Suprapubic skin (tissue), 4 donors: ENCODE data around the gene ERC2. TPM values are rescaled to one million over a fixed set of nuclear protein-coding genes. Genes with fewer than 3 reads are reported as not detected.

Experiments used
- DNase-seq, 2 donors: peaks; one replicate each; pipeline ENCODE4 v3.0.0-alpha.2; 2019; ENCODE audit warnings: low spot score in 2 of 2
- H3K27ac ChIP-seq: fragments of 200-600 bp; sonication (generic); one replicate; pipeline ENCODE4 v1.5.1; 2019
- H3K27me3 ChIP-seq: fragments of 200-600 bp; sonication (generic); one replicate; pipeline ENCODE4 v1.5.1; 2019
- H3K36me3 ChIP-seq: fragments of 200-600 bp; sonication (generic); one replicate; pipeline ENCODE4 v1.5.1; 2019
- H3K4me1 ChIP-seq: fragments of 200-600 bp; sonication (generic); one replicate; pipeline ENCODE4 v1.5.1; 2019
- H3K4me3 ChIP-seq: fragments of 200-600 bp; sonication (generic); one replicate; pipeline ENCODE4 v1.5.1; 2019; ENCODE audit warnings: mild to moderate bottlenecking
- H3K9me3 ChIP-seq: fragments of 200-600 bp; sonication (generic); one replicate; pipeline ENCODE4 v1.5.1; 2019
- EP300 ChIP-seq: sonication (generic); formaldehyde crosslinking; IDR thresholded peaks from one replicate; pipeline ENCODE4 v1.6.1; 2017; ENCODE audit warnings: antibody characterized with exemption
- POLR2A ChIP-seq, 2 donors: fragments of 450-650 bp; IDR thresholded peaks; one replicate each; pipeline ENCODE4 v1.6.1; 2017; ENCODE audit warnings: antibody characterized with exemption in 2 of 2, mild to moderate bottlenecking in 2 of 2, moderate library complexity in 2 of 2
- POLR2AphosphoS5 ChIP-seq, 3 donors: sonication (generic); formaldehyde crosslinking; IDR thresholded peaks; one replicate each; pipeline ENCODE4 v1.6.1; 2017; ENCODE audit warnings: antibody characterized with exemption in 3 of 3
- WGBS: methylation state at CpG from one replicate; pipeline ENCODE4 v1.1.5; 2018; 5-methylcytosine and 5-hydroxymethylcytosine counted together
- total RNA-seq, 4 donors: library from RNA; depleted of rRNA; stranded (reverse); fragments of >200 nt; gene quantifications; one replicate each; pipeline ENCODE4 v1.1.0, GENCODE V29; 2016
- TF ChIP-seq, protein P1 (sequence below), 2 donors: fragments of 200-600 bp in 1 of 2; fragments of 450-650 bp in 1 of 2; sonication (generic) in 1 of 2; IDR thresholded peaks; one replicate each; pipeline ENCODE4 v1.5.1; 2016 to 2019; ENCODE audit warnings: antibody characterized with exemption in 2 of 2, mild to moderate bottlenecking in 1 of 2, moderate library complexity in 1 of 2

ERC2 gene
- total RNA-seq, 4 donors from 2014 or later, result 0.21 TPM; not detected in 3

DNA sequence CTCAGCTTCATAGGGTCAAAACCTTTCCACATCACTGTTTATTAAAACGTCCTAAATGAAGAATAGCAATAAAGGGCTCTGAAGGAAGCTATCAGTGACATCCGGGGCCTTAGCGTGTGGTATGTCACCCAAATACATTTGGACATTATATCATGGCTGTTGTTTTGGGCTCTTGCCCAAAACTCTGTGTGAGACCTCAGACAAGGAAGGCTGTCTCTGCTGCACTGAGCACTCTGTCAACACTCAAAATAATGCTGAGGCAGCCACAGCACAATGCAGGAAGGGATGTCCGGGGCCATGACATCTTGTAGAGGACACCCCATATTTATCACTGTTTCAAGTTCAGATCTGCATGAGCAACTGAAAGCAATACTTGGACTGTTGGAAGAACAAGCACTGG is 687.4 kb downstream of the ERC2 start:
- Histone ChIP-seq H3K36me3 (no peaks in the 10 kb centered on the region), H3K9me3 (no peaks in the 10 kb centered on the region), H3K27ac (no peak overlapping the region), H3K27me3 (peaks cover 6% of the 10 kb centered on the region), H3K4me1 (no peaks in the 10 kb centered on the region), H3K4me3 (no peak overlapping the region)
- WGBS, result 69% methylated on average over 4 of the region's 4 CpGs
- TF ChIP-seq, protein P1, sequence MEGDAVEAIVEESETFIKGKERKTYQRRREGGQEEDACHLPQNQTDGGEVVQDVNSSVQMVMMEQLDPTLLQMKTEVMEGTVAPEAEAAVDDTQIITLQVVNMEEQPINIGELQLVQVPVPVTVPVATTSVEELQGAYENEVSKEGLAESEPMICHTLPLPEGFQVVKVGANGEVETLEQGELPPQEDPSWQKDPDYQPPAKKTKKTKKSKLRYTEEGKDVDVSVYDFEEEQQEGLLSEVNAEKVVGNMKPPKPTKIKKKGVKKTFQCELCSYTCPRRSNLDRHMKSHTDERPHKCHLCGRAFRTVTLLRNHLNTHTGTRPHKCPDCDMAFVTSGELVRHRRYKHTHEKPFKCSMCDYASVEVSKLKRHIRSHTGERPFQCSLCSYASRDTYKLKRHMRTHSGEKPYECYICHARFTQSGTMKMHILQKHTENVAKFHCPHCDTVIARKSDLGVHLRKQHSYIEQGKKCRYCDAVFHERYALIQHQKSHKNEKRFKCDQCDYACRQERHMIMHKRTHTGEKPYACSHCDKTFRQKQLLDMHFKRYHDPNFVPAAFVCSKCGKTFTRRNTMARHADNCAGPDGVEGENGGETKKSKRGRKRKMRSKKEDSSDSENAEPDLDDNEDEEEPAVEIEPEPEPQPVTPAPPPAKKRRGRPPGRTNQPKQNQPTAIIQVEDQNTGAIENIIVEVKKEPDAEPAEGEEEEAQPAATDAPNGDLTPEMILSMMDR (IDR thresholded peaks at IDR 0.05), result no peak
- TF ChIP-seq POLR2A (IDR thresholded peaks at IDR 0.05), result no peak
- no peak for TF ChIP-seq POLR2AphosphoS5 (IDR thresholded peaks at IDR 0.05)
- TF ChIP-seq EP300, result no peak
- no peak for DNase-seq

DNA sequence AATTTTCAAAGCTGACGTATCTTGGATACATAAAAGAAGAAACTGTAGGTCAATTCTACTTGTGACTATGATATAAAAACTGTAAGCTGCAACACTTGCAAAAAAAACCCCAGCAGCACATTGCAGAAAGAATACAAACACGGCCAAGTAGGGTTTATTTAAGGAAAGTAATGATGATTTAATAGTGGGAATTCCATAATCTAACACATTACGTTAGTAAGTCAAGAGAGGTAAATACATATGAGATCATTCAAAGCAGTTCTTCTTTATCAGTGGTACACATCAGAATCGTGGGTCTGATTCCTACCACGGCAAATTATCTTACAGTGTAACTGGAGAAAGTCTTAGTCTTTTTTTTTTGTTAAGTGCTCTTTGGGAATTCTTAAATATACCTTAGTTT is 688.7 kb downstream of the ERC2 start:
- TF ChIP-seq POLR2A (IDR thresholded peaks at IDR 0.05), result no peak
- TF ChIP-seq, protein P1 (IDR thresholded peaks at IDR 0.05), result no peak
- no peak for TF ChIP-seq POLR2AphosphoS5 (IDR thresholded peaks at IDR 0.05)
- TF ChIP-seq EP300, result no peak
- Histone ChIP-seq H3K36me3 (no peaks in the 10 kb centered on the region), H3K4me1 (no peaks in the 10 kb centered on the region), H3K27ac (no peak overlapping the region), H3K9me3 (no peaks in the 10 kb centered on the region), H3K4me3 (no peak overlapping the region), H3K27me3 (peaks cover 6% of the 10 kb centered on the region)
- WGBS, result 48% methylated on average over 5 of the region's 5 CpGs
- no peak for DNase-seq

DNA sequence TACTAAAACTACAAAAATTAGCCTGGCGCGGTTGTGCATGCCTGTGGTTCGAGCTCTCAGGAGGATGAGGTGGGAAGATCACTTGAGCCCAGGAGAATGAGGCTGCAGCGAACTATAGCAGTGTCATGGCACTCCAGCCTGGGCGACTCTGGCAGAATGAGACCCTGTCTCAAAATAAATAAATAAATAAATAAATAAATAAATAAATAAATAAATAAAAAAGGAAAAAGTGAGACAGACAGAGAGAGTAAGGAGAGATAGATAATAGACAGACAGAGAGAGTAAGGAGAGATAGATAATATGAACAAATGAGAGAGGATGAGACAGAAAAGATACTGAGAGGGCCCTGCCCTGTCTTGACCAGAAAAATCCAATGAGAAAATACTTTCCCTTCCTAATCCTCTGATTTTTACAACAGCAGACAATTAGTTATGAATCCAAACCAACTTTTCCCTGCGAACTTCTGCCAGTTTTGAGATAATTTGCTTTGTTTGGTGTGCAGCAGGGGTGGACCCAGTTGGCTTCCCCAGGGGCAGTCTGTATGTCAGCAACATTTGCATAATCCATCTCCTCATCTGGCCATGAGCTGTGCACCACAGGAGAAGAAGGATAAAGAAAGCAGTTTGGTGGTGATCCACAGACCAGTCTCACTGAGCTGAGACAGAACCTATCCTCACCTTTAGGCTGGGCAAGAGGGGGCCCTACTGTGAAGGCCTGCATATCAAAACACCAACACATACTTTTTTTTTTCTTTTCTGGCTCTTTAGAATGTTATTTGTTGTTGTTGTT is 692.7 kb downstream of the ERC2 start:
- Histone ChIP-seq H3K4me3 (no peak overlapping the region), H3K27me3 (peaks cover 6% of the 10 kb centered on the region), H3K36me3 (no peaks in the 10 kb centered on the region), H3K9me3 (no peaks in the 10 kb centered on the region), H3K4me1 (no peaks in the 10 kb centered on the region), H3K27ac (no peak overlapping the region)
- WGBS, result 85% methylated on average over 6 of the region's 6 CpGs
- no peak for DNase-seq
- TF ChIP-seq EP300 (no peak), POLR2A (IDR thresholded peaks at IDR 0.05) (no peak), POLR2AphosphoS5 (IDR thresholded peaks at IDR 0.05) (no peak)
- TF ChIP-seq, protein P1 (IDR thresholded peaks at IDR 0.05), result no peak

DNA sequence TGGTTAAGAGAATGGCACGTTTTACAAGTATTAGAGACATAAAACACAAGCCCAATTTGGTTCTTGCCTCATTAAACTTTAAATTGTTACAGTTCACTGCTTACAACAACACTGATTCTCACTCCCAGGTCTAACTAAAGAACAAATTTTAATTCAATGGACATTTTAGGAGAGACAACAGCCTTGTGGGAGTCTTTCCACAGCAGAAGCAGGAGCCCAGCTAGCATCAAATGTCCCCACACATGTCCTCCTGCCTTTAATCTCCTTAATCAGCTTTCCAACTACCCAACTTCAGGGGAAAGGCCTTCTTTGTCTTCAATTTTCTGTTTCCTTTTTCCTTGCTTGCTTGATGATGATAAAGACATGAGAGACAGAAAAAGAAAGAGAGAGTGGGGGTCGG is 693.4 kb downstream of the ERC2 start:
- TF ChIP-seq, protein P1 (IDR thresholded peaks at IDR 0.05), result no peak
- TF ChIP-seq POLR2AphosphoS5 (IDR thresholded peaks at IDR 0.05), result no peak
- TF ChIP-seq EP300, result no peak
- no peak for TF ChIP-seq POLR2A (IDR thresholded peaks at IDR 0.05)
- Histone ChIP-seq H3K27me3 (peaks cover 6% of the 10 kb centered on the region), H3K9me3 (no peaks in the 10 kb centered on the region), H3K4me3 (no peak overlapping the region), H3K27ac (no peak overlapping the region), H3K4me1 (no peaks in the 10 kb centered on the region), H3K36me3 (no peaks in the 10 kb centered on the region)
- no peak for DNase-seq
- WGBS, result 79% methylated on average over 2 of the region's 2 CpGs

DNA sequence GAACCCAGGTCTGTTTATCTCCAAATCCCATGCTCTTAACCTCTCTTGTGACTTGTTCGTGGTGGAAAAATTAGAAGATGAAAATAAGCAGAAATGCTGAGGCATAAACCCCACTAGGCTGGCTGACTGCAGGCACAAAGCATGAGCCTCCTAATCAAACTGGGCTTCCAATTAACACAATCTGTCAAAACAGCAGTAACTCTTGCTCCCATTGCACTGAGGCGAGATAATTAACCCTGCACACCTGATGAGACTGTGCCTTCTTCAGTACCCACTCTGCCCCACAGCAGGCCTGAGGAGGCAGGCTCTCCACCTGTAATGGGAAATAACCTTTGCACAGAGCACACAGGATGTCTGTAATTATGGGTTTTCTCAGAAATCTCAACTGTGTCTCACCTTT is 696.8 kb downstream of the ERC2 start:
- Histone ChIP-seq H3K4me1 (no peaks in the 10 kb centered on the region), H3K9me3 (no peaks in the 10 kb centered on the region)
- 89% methylated on average over 2 of the region's 2 CpGs for WGBS

More for the DNA sequence above, 696.8 kb downstream of the ERC2 start:
- Histone ChIP-seq H3K27me3 (no peaks in the 10 kb centered on the region), H3K27ac (no peak overlapping the region), H3K36me3 (no peaks in the 10 kb centered on the region), H3K4me3 (no peak overlapping the region)
- DNase-seq, result no peak
- TF ChIP-seq EP300, result no peak
- no peak for TF ChIP-seq POLR2A (IDR thresholded peaks at IDR 0.05)
- TF ChIP-seq POLR2AphosphoS5 (IDR thresholded peaks at IDR 0.05), result no peak
- TF ChIP-seq, protein P1 (IDR thresholded peaks at IDR 0.05), result no peak
